GM23338 (cell line): ENCODE data around the gene FXYD6. TPM values are rescaled to one million over a fixed set of nuclear protein-coding genes. Genes with fewer than 3 reads are reported as not detected.

Source experiments
- ATAC-seq: fragments of 200-7000 bp; cut with Tn5 transposase; 3 replicates; pipeline ENCODE4 v1.9.1; 2020
- DNase-seq: peaks from one replicate; pipeline ENCODE4 v3.0.0-alpha.2; 2015; ENCODE audit warnings: low spot score
- H2AFZ ChIP-seq: fragments of 200-600 bp; sonication (generic); 2 replicates; pipeline ENCODE4 v1.8.0; 2016; ENCODE audit warnings: antibody characterized with exemption, mild to moderate bottlenecking, moderate library complexity
- H3F3A ChIP-seq: fragments of 200-600 bp; sonication (generic); replicated peaks from 2 replicates; pipeline ENCODE4 v1.8.0; 2017; ENCODE audit warnings: antibody characterized with exemption, mixed run types, low read depth
- H3K27ac ChIP-seq: fragments of 200-600 bp; sonication (generic); 2 replicates; pipeline ENCODE4 v1.6.1; 2016; ENCODE audit warnings: low read depth
- H3K27me3 ChIP-seq: fragments of 200-600 bp; sonication (generic); 2 replicates; pipeline ENCODE4 v1.8.0; 2016; ENCODE audit warnings: mild to moderate bottlenecking, mixed run types, moderate library complexity; ENCODE audit not compliant: insufficient read depth
- H3K36me3 ChIP-seq: fragments of 200-600 bp; sonication (generic); 2 replicates; pipeline ENCODE4 v1.8.0; 2016; ENCODE audit warnings: mild to moderate bottlenecking; ENCODE audit not compliant: insufficient read depth
- H3K4me1 ChIP-seq: fragments of 200-600 bp; sonication (generic); 2 replicates; pipeline ENCODE4 v1.8.0; 2016; ENCODE audit warnings: mild to moderate bottlenecking, moderate library complexity; ENCODE audit not compliant: insufficient read depth
- H3K4me2 ChIP-seq: fragments of 200-600 bp; sonication (generic); 2 replicates; pipeline ENCODE4 v1.7.1; 2017; ENCODE audit warnings: mixed run types
- H3K4me3 ChIP-seq: fragments of 200-600 bp; sonication (generic); 2 replicates; pipeline ENCODE4 v1.6.1; 2016; ENCODE audit warnings: mixed run types
- H3K79me2 ChIP-seq: fragments of 200-600 bp; sonication (generic); replicated peaks from 2 replicates; pipeline ENCODE4 v1.8.0; 2017; ENCODE audit warnings: mild to moderate bottlenecking; ENCODE audit not compliant: insufficient read depth
- H3K9me2 ChIP-seq: fragments of 200-600 bp; sonication (generic); 2 replicates; pipeline ENCODE4 v1.8.0; 2017; ENCODE audit not compliant: insufficient read depth
- H4K20me1 ChIP-seq: fragments of 200-600 bp; sonication (generic); replicated peaks from 2 replicates; pipeline ENCODE4 v1.8.0; 2017; ENCODE audit warnings: mild to moderate bottlenecking; ENCODE audit not compliant: insufficient read depth
- H3K27ac Mint-ChIP-seq: 2 replicates; pipeline ENCODE4 v1.8.0; 2020; ENCODE audit warnings: inconsistent platforms, mild to moderate bottlenecking, moderate library complexity, mixed read lengths
- H3K27me3 Mint-ChIP-seq: 3 replicates; pipeline ENCODE4 v1.8.0; 2022; ENCODE audit warnings: low read depth, mild to moderate bottlenecking, moderate library complexity, mixed read lengths, inconsistent platforms; ENCODE audit not compliant: insufficient read depth, poor library complexity
- H3K36me3 Mint-ChIP-seq: 3 replicates; pipeline ENCODE4 v1.8.0; 2021; ENCODE audit warnings: low read depth, mild to moderate bottlenecking, inconsistent platforms, moderate library complexity, mixed read lengths
- H3K4me1 Mint-ChIP-seq: 3 replicates; pipeline ENCODE4 v1.8.0; 2020; ENCODE audit warnings: mild to moderate bottlenecking, inconsistent platforms, mixed read lengths
- H3K4me3 Mint-ChIP-seq: 3 replicates; pipeline ENCODE4 v1.8.0; 2021; ENCODE audit warnings: moderate library complexity, mild to moderate bottlenecking, inconsistent platforms, mixed read lengths
- H3K9me3 Mint-ChIP-seq: 3 replicates; pipeline ENCODE4 v1.8.0; 2020; ENCODE audit warnings: moderate library complexity, mild to moderate bottlenecking, inconsistent platforms, mixed read lengths
- CREB1 ChIP-seq: fragments of 250-450 bp; sonication (Bioruptor Pico); IDR thresholded peaks from 2 replicates; pipeline ENCODE4 v1.5.0; 2020; ENCODE audit warnings: low read depth, mild to moderate bottlenecking, moderate library complexity
- EZH2 ChIP-seq: fragments of 200-600 bp; sonication (generic); IDR thresholded peaks from one replicate; pipeline ENCODE4 v1.8.0; 2017; ENCODE audit warnings: antibody characterized with exemption, mild to moderate bottlenecking, low read depth; ENCODE audit not compliant: unreplicated experiment
- EZH2phosphoT487 ChIP-seq: fragments of 200-600 bp; sonication (generic); IDR thresholded peaks from one replicate; pipeline ENCODE4 v1.8.1; 2018; ENCODE audit warnings: antibody characterized with exemption; ENCODE audit not compliant: unreplicated experiment
- JUNB ChIP-seq: IDR thresholded peaks from one replicate; pipeline ENCODE4 v1.6.1; 2016; ENCODE audit warnings: antibody characterized with exemption; ENCODE audit not compliant: unreplicated experiment
- NANOG ChIP-seq: IDR thresholded peaks from 2 replicates; pipeline ENCODE4 v1.6.1; 2016; ENCODE audit warnings: antibody characterized with exemption, borderline replicate concordance
- POLR2AphosphoS5 ChIP-seq: IDR thresholded peaks from 2 replicates; pipeline ENCODE4 v1.6.1; 2016; ENCODE audit warnings: antibody characterized with exemption, low read depth
- STAT1 ChIP-seq: IDR thresholded peaks from one replicate; pipeline ENCODE4 v1.6.1; 2016; ENCODE audit warnings: antibody characterized with exemption; ENCODE audit not compliant: unreplicated experiment
- ZNF114 ChIP-seq: fragments of 250-450 bp; sonication (Bioruptor Pico); IDR thresholded peaks from 2 replicates; pipeline ENCODE4 v1.5.0; 2020; ENCODE audit warnings: mild to moderate bottlenecking, moderate library complexity
- ZNF331 ChIP-seq: fragments of 250-450 bp; sonication (Bioruptor Pico); IDR thresholded peaks from 2 replicates; pipeline ENCODE4 v1.5.0; 2020; ENCODE audit warnings: low read depth, mild to moderate bottlenecking, moderate library complexity
- polyA plus RNA-seq: library from polyadenylated mRNA; unstranded; fragments of >200 nt; fragmentation: Nextera tagmentation; extraction: Ambion mirVana; gene quantifications from 2 replicates; pipeline ENCODE4 v1.2.1, GENCODE V29; 2016
- total RNA-seq: library from RNA; depleted of rRNA; stranded (reverse); fragments of >200 nt; shearing (Covaris generic); gene quantifications from 2 replicates; pipeline ENCODE4 v1.2.3, GENCODE V29; 2014
- TF ChIP-seq, protein P1 (sequence below), 2 experiments: fragments of 200-600 bp in 1 of 2; sonication (generic) in 1 of 2; conservative IDR thresholded peaks; 2 replicates each; pipeline versions ENCODE4 v1.5.1 to v1.6.1; 2016 to 2017; ENCODE audit warnings: antibody characterized with exemption in 2 of 2, low read depth in 2 of 2, mild to moderate bottlenecking in 2 of 2, moderate library complexity in 1 of 2
- TF ChIP-seq, protein P2 (sequence below): IDR thresholded peaks from one replicate; pipeline ENCODE4 v1.6.1; 2018; ENCODE audit warnings: antibody characterized with exemption; ENCODE audit not compliant: unreplicated experiment
- TF ChIP-seq, protein P3 (sequence below): IDR thresholded peaks from 2 replicates; pipeline ENCODE4 v1.6.1; 2016; ENCODE audit warnings: antibody characterized with exemption
- TF ChIP-seq, protein P4 (sequence below): fragments of 250-450 bp; sonication (Bioruptor Pico); IDR thresholded peaks from 2 replicates; pipeline ENCODE4 v1.5.0; 2020; ENCODE audit warnings: mild to moderate bottlenecking, moderate library complexity

Gene FXYD6
- total and polyA plus RNA-seq, 2 experiments from 2014 or later = 26.2 to 30.7 TPM

DNA sequence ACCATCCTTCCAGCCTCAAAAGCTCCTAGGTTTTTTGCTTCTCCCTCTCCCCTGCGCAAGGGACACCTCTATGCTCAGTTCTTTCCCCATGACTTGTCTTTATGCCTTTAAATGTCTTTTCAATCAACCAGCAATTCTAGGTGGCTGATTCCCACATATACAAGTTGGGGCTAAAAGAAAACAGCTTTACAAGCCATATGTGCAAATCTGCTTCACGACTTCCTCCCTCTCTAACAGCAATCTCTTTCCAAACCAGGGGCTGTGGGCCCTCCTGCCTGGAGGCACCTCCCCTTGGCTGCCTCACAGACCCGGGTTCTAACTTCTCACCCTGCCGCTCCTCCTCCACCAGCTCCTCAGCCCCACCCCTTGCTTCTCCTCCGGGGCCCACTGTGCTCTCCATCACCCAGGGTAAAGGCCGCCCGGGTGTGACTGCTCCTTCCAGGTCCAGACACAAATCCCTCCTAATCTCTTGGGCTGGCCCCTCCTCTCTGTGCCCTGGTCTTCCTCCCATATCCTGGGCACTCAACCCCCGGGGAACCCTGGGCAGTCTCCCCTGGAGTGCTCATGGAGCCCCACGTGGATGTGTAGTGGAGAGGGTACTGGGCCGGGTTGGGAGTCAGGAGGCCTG lies 38.6 kb upstream of the FXYD6 start:
- H3K4me3 Mint-ChIP-seq = no peak overlapping the region
- no peak for DNase-seq

More for the DNA sequence above, 38.6 kb upstream of the FXYD6 start:
- ATAC-seq = peak; percentile 67
- no peaks in the 10 kb centered on the region for H3K9me2 ChIP-seq
- H3K4me2 ChIP-seq = no peak overlapping the region
- Mint-ChIP-seq H3K27me3 (peaks cover 12% of the 10 kb centered on the region), H3K36me3 (no peaks in the 10 kb centered on the region), H3K9me3 (no peaks in the 10 kb centered on the region), H3K27ac (no peak overlapping the region), H3K4me1 (peaks cover 8% of the 10 kb centered on the region)
- H3K27me3 ChIP-seq = no peaks in the 10 kb centered on the region
- H3K4me1 ChIP-seq = no peaks in the 10 kb centered on the region
- no peak overlapping the region for H3K27ac ChIP-seq
- no peaks in the 10 kb centered on the region for H3F3A ChIP-seq
- no peaks in the 10 kb centered on the region for H3K36me3 ChIP-seq
- no peaks in the 10 kb centered on the region for H3K79me2 ChIP-seq
- peak overlapping the region; percentile 56; the same call in 1 of the 2 replicates for H2AFZ ChIP-seq
- no peak overlapping the region for H3K4me3 ChIP-seq
- no peaks in the 10 kb centered on the region for H4K20me1 ChIP-seq
- TF ChIP-seq NANOG = no peak
- no peak for TF ChIP-seq EZH2
- TF ChIP-seq STAT1 = no peak
- no peak for TF ChIP-seq ZNF331 (CRISPR knock-in tag)
- TF ChIP-seq, protein P1, sequence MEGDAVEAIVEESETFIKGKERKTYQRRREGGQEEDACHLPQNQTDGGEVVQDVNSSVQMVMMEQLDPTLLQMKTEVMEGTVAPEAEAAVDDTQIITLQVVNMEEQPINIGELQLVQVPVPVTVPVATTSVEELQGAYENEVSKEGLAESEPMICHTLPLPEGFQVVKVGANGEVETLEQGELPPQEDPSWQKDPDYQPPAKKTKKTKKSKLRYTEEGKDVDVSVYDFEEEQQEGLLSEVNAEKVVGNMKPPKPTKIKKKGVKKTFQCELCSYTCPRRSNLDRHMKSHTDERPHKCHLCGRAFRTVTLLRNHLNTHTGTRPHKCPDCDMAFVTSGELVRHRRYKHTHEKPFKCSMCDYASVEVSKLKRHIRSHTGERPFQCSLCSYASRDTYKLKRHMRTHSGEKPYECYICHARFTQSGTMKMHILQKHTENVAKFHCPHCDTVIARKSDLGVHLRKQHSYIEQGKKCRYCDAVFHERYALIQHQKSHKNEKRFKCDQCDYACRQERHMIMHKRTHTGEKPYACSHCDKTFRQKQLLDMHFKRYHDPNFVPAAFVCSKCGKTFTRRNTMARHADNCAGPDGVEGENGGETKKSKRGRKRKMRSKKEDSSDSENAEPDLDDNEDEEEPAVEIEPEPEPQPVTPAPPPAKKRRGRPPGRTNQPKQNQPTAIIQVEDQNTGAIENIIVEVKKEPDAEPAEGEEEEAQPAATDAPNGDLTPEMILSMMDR (conservative IDR thresholded peaks at IDR 0.05; ENCODE audit: low read depth in 2 of 2) = no peak
- TF ChIP-seq CREB1 (CRISPR knock-in tag) = no peak
- TF ChIP-seq, protein P2, sequence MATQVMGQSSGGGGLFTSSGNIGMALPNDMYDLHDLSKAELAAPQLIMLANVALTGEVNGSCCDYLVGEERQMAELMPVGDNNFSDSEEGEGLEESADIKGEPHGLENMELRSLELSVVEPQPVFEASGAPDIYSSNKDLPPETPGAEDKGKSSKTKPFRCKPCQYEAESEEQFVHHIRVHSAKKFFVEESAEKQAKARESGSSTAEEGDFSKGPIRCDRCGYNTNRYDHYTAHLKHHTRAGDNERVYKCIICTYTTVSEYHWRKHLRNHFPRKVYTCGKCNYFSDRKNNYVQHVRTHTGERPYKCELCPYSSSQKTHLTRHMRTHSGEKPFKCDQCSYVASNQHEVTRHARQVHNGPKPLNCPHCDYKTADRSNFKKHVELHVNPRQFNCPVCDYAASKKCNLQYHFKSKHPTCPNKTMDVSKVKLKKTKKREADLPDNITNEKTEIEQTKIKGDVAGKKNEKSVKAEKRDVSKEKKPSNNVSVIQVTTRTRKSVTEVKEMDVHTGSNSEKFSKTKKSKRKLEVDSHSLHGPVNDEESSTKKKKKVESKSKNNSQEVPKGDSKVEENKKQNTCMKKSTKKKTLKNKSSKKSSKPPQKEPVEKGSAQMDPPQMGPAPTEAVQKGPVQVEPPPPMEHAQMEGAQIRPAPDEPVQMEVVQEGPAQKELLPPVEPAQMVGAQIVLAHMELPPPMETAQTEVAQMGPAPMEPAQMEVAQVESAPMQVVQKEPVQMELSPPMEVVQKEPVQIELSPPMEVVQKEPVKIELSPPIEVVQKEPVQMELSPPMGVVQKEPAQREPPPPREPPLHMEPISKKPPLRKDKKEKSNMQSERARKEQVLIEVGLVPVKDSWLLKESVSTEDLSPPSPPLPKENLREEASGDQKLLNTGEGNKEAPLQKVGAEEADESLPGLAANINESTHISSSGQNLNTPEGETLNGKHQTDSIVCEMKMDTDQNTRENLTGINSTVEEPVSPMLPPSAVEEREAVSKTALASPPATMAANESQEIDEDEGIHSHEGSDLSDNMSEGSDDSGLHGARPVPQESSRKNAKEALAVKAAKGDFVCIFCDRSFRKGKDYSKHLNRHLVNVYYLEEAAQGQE = no peak
- no peak for TF ChIP-seq ZNF114 (CRISPR knock-in tag)
- no peak for TF ChIP-seq JUNB
- TF ChIP-seq, protein P3, sequence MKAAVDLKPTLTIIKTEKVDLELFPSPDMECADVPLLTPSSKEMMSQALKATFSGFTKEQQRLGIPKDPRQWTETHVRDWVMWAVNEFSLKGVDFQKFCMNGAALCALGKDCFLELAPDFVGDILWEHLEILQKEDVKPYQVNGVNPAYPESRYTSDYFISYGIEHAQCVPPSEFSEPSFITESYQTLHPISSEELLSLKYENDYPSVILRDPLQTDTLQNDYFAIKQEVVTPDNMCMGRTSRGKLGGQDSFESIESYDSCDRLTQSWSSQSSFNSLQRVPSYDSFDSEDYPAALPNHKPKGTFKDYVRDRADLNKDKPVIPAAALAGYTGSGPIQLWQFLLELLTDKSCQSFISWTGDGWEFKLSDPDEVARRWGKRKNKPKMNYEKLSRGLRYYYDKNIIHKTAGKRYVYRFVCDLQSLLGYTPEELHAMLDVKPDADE = no peak
- TF ChIP-seq EZH2phosphoT487 = no peak
- TF ChIP-seq, protein P4, sequence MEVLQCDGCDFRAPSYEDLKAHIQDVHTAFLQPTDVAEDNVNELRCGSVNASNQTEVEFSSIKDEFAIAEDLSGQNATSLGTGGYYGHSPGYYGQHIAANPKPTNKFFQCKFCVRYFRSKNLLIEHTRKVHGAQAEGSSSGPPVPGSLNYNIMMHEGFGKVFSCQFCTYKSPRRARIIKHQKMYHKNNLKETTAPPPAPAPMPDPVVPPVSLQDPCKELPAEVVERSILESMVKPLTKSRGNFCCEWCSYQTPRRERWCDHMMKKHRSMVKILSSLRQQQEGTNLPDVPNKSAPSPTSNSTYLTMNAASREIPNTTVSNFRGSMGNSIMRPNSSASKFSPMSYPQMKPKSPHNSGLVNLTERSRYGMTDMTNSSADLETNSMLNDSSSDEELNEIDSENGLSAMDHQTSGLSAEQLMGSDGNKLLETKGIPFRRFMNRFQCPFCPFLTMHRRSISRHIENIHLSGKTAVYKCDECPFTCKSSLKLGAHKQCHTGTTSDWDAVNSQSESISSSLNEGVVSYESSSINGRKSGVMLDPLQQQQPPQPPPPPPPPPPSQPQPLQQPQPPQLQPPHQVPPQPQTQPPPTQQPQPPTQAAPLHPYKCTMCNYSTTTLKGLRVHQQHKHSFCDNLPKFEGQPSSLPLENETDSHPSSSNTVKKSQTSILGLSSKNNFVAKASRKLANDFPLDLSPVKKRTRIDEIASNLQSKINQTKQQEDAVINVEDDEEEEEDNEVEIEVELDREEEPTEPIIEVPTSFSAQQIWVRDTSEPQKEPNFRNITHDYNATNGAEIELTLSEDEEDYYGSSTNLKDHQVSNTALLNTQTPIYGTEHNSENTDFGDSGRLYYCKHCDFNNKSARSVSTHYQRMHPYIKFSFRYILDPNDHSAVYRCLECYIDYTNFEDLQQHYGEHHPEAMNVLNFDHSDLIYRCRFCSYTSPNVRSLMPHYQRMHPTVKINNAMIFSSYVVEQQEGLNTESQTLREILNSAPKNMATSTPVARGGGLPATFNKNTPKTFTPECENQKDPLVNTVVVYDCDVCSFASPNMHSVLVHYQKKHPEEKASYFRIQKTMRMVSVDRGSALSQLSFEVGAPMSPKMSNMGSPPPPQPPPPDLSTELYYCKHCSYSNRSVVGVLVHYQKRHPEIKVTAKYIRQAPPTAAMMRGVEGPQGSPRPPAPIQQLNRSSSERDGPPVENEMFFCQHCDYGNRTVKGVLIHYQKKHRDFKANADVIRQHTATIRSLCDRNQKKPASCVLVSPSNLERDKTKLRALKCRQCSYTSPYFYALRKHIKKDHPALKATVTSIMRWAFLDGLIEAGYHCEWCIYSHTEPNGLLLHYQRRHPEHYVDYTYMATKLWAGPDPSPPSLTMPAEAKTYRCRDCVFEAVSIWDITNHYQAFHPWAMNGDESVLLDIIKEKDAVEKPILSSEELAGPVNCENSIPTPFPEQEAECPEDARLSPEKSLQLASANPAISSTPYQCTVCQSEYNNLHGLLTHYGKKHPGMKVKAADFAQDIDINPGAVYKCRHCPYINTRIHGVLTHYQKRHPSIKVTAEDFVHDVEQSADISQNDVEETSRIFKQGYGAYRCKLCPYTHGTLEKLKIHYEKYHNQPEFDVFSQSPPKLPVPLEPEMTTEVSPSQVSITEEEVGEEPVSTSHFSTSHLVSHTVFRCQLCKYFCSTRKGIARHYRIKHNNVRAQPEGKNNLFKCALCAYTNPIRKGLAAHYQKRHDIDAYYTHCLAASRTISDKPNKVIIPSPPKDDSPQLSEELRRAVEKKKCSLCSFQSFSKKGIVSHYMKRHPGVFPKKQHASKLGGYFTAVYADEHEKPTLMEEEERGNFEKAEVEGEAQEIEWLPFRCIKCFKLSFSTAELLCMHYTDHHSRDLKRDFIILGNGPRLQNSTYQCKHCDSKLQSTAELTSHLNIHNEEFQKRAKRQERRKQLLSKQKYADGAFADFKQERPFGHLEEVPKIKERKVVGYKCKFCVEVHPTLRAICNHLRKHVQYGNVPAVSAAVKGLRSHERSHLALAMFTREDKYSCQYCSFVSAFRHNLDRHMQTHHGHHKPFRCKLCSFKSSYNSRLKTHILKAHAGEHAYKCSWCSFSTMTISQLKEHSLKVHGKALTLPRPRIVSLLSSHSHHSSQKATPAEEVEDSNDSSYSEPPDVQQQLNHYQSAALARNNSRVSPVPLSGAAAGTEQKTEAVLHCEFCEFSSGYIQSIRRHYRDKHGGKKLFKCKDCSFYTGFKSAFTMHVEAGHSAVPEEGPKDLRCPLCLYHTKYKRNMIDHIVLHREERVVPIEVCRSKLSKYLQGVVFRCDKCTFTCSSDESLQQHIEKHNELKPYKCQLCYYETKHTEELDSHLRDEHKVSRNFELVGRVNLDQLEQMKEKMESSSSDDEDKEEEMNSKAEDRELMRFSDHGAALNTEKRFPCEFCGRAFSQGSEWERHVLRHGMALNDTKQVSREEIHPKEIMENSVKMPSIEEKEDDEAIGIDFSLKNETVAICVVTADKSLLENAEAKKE (CRISPR knock-in tag) = no peak
- no peak for TF ChIP-seq POLR2AphosphoS5
